Adipocyte (in vitro differentiated cells): ENCODE results near the gene MICU1.

Experiments used
- DNase-seq: peaks from one replicate; pipeline ENCODE4 v3.0.0-alpha.2; 2015; ENCODE audit warnings: low read depth
- H3K27me3 ChIP-seq: replicated peaks from 2 replicates; pipeline ENCODE4 v1.7.0; 2013; ENCODE audit warnings: mild to moderate bottlenecking, low read length, moderate library complexity; ENCODE audit not compliant: control insufficient read depth, insufficient read depth
- H3K36me3 ChIP-seq: 2 replicates; pipeline ENCODE4 v1.7.0; 2013; ENCODE audit warnings: low read length, mild to moderate bottlenecking, moderate library complexity; ENCODE audit not compliant: control insufficient read depth, insufficient read depth, severe bottlenecking
- H3K4me1 ChIP-seq: 2 replicates; pipeline ENCODE4 v1.7.0; 2013; ENCODE audit warnings: mild to moderate bottlenecking, low read length, moderate library complexity; ENCODE audit not compliant: control insufficient read depth, insufficient read depth
- H3K4me3 ChIP-seq: 2 replicates; pipeline ENCODE4 v1.7.0; 2013; ENCODE audit warnings: mild to moderate bottlenecking, low read length, moderate library complexity
- H3K9ac ChIP-seq: 2 replicates; pipeline ENCODE4 v1.7.0; 2013; ENCODE audit warnings: mild to moderate bottlenecking, low read length, moderate library complexity
- H3K9me3 ChIP-seq: 2 replicates; pipeline ENCODE4 v1.7.0; 2013; ENCODE audit warnings: mild to moderate bottlenecking, low read length, moderate library complexity; ENCODE audit not compliant: control insufficient read depth

MICU1 gene

DNA sequence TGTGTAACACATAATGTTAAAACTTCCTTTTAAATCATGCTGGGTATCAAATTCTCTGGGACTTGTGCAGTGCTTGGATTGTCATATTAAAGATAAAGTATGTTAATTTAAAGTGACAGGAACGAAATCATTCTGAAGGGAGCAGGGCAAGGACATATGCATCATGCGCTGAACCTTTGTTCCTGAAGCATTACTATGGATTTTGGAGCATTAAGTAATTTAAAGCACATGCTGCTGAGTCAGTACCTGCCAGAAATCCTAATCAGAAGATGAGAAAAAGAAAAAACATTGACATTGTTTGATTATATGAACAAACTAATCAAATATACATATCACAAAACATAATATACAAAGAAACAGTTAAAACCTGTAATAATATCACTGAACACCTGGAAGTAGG is 101.4 kb downstream of the MICU1 start:
- H3K9ac ChIP-seq: no peak overlapping the region
- DNase-seq: peak; percentile 52
- H3K36me3 ChIP-seq: peaks cover 3% of the 10 kb centered on the region
- H3K27me3 ChIP-seq: no peaks in the 10 kb centered on the region
- peaks cover 16% of the 10 kb centered on the region for H3K4me1 ChIP-seq
- no peak overlapping the region for H3K4me3 ChIP-seq
- no peaks in the 10 kb centered on the region for H3K9me3 ChIP-seq

DNA sequence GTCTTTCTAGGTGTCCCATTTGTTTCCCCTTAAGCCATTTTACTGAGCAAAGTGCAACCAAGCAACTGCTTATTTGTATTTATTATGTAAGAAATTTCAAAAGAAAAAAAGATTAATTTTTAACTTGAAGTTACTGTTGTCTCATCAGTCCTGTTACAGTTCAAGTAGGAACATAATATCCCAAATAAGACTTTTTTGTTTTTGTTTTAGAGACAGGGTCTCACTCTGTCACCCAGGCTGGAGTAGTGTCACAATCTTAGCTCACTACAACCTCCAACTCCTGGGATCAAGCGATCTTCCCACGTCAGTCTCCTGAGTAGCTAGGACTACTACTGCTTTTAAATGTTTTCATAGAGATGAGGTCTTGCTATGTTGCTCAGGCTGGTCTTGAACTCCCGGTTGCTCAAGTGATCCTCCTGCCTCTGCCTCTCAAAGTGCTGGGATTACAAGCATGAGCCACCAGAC is 101.9 kb downstream of the MICU1 start:
- Histone ChIP-seq H3K9ac (no peak overlapping the region), H3K36me3 (peaks cover 3% of the 10 kb centered on the region), H3K4me1 (peaks cover 16% of the 10 kb centered on the region), H3K27me3 (no peaks in the 10 kb centered on the region), H3K4me3 (no peak overlapping the region), H3K9me3 (no peaks in the 10 kb centered on the region)
- no peak for DNase-seq

DNA sequence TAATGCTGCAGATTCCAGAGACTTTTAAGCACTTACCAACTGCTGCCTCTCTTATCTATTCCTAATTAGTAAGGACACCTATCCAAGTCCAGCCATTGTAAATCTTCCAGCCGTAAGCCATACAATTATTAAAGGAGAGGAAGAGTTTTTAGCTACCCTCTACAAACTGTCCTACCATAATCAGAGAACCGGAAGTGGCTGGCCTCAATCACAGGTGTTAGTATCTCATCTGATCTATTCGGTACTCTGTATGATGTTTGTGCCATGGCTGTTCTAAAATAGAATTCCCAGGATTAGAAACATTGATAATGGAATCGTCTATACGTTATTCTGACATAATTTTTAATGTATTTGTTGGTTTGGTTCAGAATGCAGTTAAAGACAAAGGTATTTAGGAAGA is 102.8 kb downstream of the MICU1 start:
- Histone ChIP-seq H3K36me3 (peaks cover 3% of the 10 kb centered on the region), H3K4me1 (peaks cover 8% of the 10 kb centered on the region), H3K9ac (no peak overlapping the region), H3K4me3 (no peak overlapping the region), H3K9me3 (no peaks in the 10 kb centered on the region), H3K27me3 (no peaks in the 10 kb centered on the region)
- DNase-seq: no peak

DNA sequence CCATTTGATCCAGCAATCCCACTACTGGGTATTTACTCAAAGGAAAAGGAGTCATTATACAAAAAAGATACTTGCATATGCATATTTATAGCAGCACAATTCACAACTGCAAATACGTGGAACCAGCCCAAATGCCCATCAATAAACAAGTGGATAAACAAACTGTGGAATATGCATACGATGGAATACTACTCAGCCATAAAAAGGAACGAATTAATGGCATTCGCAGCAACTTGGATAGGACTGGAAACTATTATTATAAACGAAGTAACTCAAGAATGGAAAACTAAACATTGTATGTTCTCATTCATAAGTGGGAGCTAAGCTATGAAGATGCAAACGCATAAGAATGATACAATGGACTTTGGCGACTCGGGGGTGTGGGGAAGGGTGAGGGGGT is 108.6 kb downstream of the MICU1 start:
- Histone ChIP-seq H3K9ac (no peak overlapping the region), H3K27me3 (no peaks in the 10 kb centered on the region), H3K36me3 (no peaks in the 10 kb centered on the region), H3K9me3 (no peaks in the 10 kb centered on the region), H3K4me3 (no peak overlapping the region), H3K4me1 (no peaks in the 10 kb centered on the region)
- DNase-seq: no peak

DNA sequence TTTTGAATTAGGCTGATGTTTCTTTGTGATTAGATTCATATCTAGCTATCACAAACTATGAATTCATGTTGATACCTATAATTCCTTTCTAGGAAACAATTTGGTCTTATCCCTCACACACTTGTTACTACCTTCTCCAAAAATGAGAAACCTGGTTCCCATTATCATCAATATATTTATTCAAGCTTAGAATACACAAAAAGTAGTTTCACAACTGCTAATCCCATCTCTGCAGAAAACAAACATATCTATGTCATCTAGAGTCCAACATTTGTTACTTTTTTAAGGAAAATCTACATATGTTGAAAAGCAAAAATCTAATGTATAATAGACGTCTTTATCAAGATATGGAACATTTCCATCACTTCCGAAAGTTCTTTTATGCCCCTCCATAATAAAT is 110.4 kb downstream of the MICU1 start:
- no peak for DNase-seq
- Histone ChIP-seq H3K4me1 (no peaks in the 10 kb centered on the region), H3K4me3 (no peak overlapping the region), H3K9me3 (no peaks in the 10 kb centered on the region), H3K36me3 (no peaks in the 10 kb centered on the region), H3K27me3 (no peaks in the 10 kb centered on the region), H3K9ac (no peak overlapping the region)

DNA sequence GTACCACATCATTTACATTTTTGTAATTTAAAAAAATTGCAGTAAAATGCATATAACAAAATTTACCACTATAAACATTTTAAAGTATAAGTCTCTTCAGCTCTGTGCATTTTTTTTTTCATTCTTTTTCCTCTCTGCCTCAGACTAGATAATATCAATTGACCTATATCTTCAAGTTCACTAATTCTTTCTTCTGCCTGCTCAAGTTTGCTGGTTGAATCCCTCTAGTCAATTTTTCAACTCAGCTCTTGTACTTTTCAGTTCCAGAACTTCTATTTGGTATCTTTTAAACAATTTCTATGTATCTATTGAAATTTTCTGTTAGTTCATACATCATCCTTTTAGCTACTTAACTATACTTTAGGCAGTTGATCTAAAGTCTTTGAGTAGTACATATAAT is 112.0 kb downstream of the MICU1 start:
- H3K9me3 ChIP-seq: no peaks in the 10 kb centered on the region
- H3K4me1 ChIP-seq: no peaks in the 10 kb centered on the region
- no peak for DNase-seq
- H3K36me3 ChIP-seq: no peaks in the 10 kb centered on the region
- no peak overlapping the region for H3K9ac ChIP-seq
- no peaks in the 10 kb centered on the region for H3K27me3 ChIP-seq
- no peak overlapping the region for H3K4me3 ChIP-seq

DNA sequence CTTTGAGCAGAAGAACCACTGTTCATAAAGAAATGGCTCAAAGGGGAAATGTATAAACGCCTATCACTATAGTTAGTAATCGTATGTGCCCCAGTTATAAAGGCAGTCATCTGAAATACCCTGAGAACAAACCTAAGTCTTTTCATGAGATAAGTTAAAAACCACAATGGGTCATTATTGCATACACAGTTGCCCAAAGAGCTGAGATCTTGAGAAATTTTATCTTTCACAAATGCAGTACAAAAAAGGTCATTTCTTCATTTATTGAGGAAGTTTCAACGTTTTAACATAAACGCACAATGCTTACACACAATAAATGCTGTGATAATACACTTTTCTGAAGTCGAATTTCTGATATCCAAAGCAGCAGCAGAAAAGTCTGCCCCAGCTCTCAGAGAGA is 114.4 kb downstream of the MICU1 start:
- no peaks in the 10 kb centered on the region for H3K36me3 ChIP-seq
- no peaks in the 10 kb centered on the region for H3K4me1 ChIP-seq
- DNase-seq: no peak
- H3K4me3 ChIP-seq: no peak overlapping the region
- H3K9me3 ChIP-seq: no peaks in the 10 kb centered on the region
- H3K27me3 ChIP-seq: no peaks in the 10 kb centered on the region
- no peak overlapping the region for H3K9ac ChIP-seq

DNA sequence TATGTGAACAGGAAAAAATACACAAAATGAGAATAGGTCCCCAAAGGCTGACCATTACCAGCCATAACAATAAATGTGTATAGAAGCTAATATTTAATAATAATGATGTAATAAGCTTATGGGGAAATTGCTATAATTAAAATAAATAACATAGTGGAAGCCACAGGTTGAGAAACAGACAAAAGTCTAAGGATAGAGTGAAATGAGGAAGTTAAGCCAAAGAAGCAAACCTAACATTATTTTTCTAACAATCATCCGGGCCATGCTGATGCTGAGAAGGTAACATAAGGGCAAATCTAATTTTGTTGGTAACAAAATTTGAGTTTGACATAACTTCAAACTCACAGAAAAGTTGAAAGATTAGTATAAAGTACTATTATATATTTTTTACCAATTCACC is 115.9 kb downstream of the MICU1 start:
- no peak overlapping the region for H3K9ac ChIP-seq
- H3K36me3 ChIP-seq: no peaks in the 10 kb centered on the region
- no peaks in the 10 kb centered on the region for H3K4me1 ChIP-seq
- H3K4me3 ChIP-seq: no peak overlapping the region
- H3K27me3 ChIP-seq: no peaks in the 10 kb centered on the region
- H3K9me3 ChIP-seq: no peaks in the 10 kb centered on the region
- DNase-seq: no peak

DNA sequence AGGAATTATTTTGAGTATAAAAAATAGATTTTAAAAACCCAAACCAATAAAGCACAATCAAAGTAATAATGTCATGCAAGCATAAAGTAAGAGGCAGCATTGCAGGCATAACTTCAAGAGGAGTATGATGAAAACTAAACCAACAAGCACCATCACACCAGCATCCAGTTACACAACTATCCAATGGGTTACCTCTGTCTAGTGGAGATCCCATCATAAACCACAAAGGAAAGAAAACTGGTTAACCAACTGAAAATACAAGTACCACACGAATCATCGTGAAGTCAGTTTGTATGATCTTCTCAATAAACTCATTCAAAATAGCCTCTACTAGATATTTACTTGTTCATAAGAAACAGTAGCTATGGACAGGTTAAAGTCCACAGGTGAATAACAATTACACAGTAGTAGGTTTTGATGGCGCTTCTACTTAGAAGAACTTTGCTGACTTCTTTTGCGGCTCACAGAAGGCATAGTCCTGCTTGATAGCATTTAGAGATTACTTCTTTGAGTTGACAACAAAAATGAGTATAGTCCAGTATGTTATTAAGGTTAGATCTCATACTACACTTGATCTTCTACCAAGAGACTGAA is 116.6 kb downstream of the MICU1 start:
- no peak for DNase-seq
- Histone ChIP-seq H3K4me1 (no peaks in the 10 kb centered on the region), H3K9ac (no peak overlapping the region), H3K36me3 (no peaks in the 10 kb centered on the region), H3K4me3 (no peak overlapping the region), H3K9me3 (peaks cover 3% of the 10 kb centered on the region), H3K27me3 (no peaks in the 10 kb centered on the region)

DNA sequence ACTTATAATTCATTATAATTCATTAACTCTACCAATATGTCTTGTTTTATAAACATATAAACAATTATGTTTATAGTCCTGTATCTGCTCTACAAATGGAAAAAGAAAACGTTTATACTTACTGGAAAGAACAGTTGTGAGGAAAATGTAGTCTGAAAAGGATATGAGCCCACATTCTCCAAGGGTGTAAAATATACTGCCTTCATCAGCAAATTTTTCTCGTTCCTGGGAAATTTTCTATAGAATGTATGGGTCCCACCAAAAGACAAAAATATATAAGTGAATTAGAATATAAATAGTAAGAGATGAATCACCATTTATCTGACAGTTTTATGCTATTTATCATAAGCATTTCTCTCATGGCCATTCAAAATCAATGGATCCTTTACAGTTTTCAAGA is 117.8 kb downstream of the MICU1 start:
- H3K9me3 ChIP-seq: peaks cover 6% of the 10 kb centered on the region
- H3K27me3 ChIP-seq: no peaks in the 10 kb centered on the region

DNA sequence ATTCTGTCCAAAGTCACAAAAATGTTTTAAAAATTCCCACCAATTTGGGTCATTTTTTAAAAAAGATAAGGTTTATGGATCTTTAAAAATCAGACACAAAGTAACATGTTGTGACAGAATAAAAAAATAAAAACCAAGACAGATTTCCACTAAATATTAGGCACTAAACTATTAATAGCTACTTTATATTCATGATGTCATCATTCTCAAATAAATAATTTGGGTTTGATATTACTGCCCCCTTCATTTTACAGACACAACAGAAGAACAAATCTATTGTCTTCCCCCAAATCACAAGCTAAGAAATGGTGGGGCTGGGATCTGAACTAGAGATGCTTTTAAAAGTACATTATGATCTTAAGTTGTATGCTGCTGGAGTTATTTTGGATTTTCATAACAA is 119.4 kb downstream of the MICU1 start:
- H3K36me3 ChIP-seq: no peaks in the 10 kb centered on the region
- no peak overlapping the region for H3K4me3 ChIP-seq
- H3K4me1 ChIP-seq: peaks cover 15% of the 10 kb centered on the region
- H3K9me3 ChIP-seq: peaks cover 6% of the 10 kb centered on the region
- no peak for DNase-seq
- H3K9ac ChIP-seq: no peak overlapping the region
- no peaks in the 10 kb centered on the region for H3K27me3 ChIP-seq

More for the DNA sequence above, 117.8 kb downstream of the MICU1 start:
- no peaks in the 10 kb centered on the region for H3K36me3 ChIP-seq
- H3K4me3 ChIP-seq: no peak overlapping the region
- no peak for DNase-seq
- H3K9ac ChIP-seq: no peak overlapping the region
- H3K4me1 ChIP-seq: peaks cover 8% of the 10 kb centered on the region

DNA sequence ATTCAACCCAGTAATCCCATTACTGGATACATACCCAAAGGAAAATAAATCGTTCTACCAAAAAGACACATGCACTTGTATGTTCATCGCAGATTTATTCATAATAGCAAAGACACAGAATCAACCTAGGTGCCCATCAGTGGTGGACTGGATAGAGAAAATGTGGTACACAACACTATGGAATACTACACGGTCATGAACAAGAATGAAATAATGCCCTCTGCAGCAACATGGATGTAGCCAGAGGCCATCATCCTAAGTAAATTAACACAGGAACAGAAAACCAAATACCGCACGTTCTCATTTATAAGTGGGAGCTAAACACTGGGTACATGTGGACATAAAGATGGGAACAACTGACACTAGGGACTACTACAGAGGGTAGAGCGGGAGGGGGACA is 120.4 kb downstream of the MICU1 start:
- Histone ChIP-seq H3K27me3 (no peaks in the 10 kb centered on the region), H3K9ac (no peak overlapping the region), H3K4me1 (peaks cover 15% of the 10 kb centered on the region), H3K9me3 (peaks cover 6% of the 10 kb centered on the region), H3K4me3 (no peak overlapping the region), H3K36me3 (no peaks in the 10 kb centered on the region)
- DNase-seq: no peak
